GM12892 (cell line): ENCODE results near the gene ACTR6.

Experiments
- POLR2A ChIP-seq: IDR thresholded peaks from 2 replicates; pipeline ENCODE4 v1.6.1; 2011; ENCODE audit warnings: low read depth, low read length, control low read depth
- POLR2AphosphoS5 ChIP-seq: IDR thresholded peaks from 2 replicates; pipeline ENCODE4 v1.6.1; 2011; ENCODE audit warnings: low read depth, low read length, control low read depth
- TAF1 ChIP-seq: IDR thresholded peaks from 2 replicates; pipeline ENCODE4 v1.6.1; 2011; ENCODE audit warnings: low read depth, mild to moderate bottlenecking, control low read depth, low read length, borderline replicate concordance

DNA sequence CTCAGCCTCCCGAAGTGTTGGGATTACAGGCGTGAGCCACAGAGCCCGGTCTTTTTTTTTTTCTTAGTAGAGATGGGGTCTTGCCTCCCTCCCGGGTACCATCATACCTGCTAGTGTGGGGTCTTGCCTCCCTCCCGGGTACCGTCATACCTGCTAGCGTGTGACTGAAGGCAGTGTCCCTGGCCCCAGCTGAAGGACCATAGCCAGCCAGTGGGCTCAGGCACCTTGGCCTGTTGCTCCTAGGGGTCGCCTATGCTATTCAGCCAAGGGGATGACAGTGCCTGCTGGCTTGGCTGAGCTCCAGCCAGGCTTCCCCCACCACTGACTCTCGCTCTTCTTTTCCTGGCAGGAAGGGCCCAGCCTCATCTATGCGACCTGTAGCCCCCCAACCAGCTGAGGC is 47.5 kb upstream of the ACTR6 start:
- no peak for TF ChIP-seq POLR2A
- no peak for TF ChIP-seq POLR2AphosphoS5
- TF ChIP-seq TAF1: no peak
